Progenitor cell of endocrine pancreas (in vitro differentiated cells): ENCODE measurements around the gene F2RL1. TPM values are rescaled to one million over a fixed set of nuclear protein-coding genes. Genes with fewer than 3 reads are reported as not detected.

Source experiments
- DNase-seq: peaks from one replicate; pipeline ENCODE4 v3.0.0; 2021; ENCODE audit warnings: low spot score; ENCODE audit not compliant: unreplicated experiment
- H3K27ac Mint-ChIP-seq: 2 replicates; pipeline ENCODE4 v1.8.0; 2021; ENCODE audit warnings: mild to moderate bottlenecking, moderate library complexity, mixed read lengths
- H3K27me3 Mint-ChIP-seq: 2 replicates; pipeline ENCODE4 v1.8.0; 2021; ENCODE audit warnings: mixed read lengths
- H3K36me3 Mint-ChIP-seq: 2 replicates; pipeline ENCODE4 v1.8.0; 2022; ENCODE audit warnings: mixed read lengths; ENCODE audit not compliant: insufficient read depth
- H3K4me1 Mint-ChIP-seq: 2 replicates; pipeline ENCODE4 v1.8.0; 2021; ENCODE audit warnings: low read depth, mixed read lengths
- H3K4me3 Mint-ChIP-seq: 2 replicates; pipeline ENCODE4 v1.8.0; 2021; ENCODE audit warnings: low read depth, mild to moderate bottlenecking, moderate library complexity, mixed read lengths
- H3K9me3 Mint-ChIP-seq: 2 replicates; pipeline ENCODE4 v1.8.0; 2021; ENCODE audit warnings: low read depth, mixed read lengths
- CTCF ChIP-seq: fragments of 200-600 bp; sonication (generic); IDR thresholded peaks from one replicate; pipeline ENCODE4 v1.5.0; 2021; ENCODE audit warnings: antibody characterized with exemption, mild to moderate bottlenecking; ENCODE audit not compliant: unreplicated experiment
- total RNA-seq: library from RNA; stranded (reverse); gene quantifications from 2 replicates; pipeline ENCODE4 v1.2.1, GENCODE V29; 2021

F2RL1 gene
- total RNA-seq, 1 donor from 2014 or later = 6.5 TPM

GRCh38 chr5:76870046-76870445, 51.2 kb downstream of the F2RL1 start:
- TF ChIP-seq CTCF = no peak
- peaks cover 11% of the 10 kb centered on the region for H3K4me1 Mint-ChIP-seq
- no peak overlapping the region for H3K4me3 Mint-ChIP-seq
- no peak for DNase-seq
- no peaks in the 10 kb centered on the region for H3K9me3 Mint-ChIP-seq
- H3K27ac Mint-ChIP-seq = peak overlapping the region; percentile 38
- no peaks in the 10 kb centered on the region for H3K27me3 Mint-ChIP-seq
- no peaks in the 10 kb centered on the region for H3K36me3 Mint-ChIP-seq

- no peaks in the 10 kb centered on the region for H3K36me3 Mint-ChIP-seq
- no peaks in the 10 kb centered on the region for H3K27me3 Mint-ChIP-seq
- no peak for TF ChIP-seq CTCF
These were observed 55.3 kb downstream of the F2RL1 start for GRCh38 chr5:76874088-76874581.

More at GRCh38 chr5:76874088-76874581, 55.3 kb downstream of the F2RL1 start:
- no peak for DNase-seq
- H3K4me3 Mint-ChIP-seq = peak overlapping the region; percentile 30
- H3K27ac Mint-ChIP-seq = peak overlapping the region; percentile 67
- peaks cover 18% of the 10 kb centered on the region for H3K4me1 Mint-ChIP-seq
- no peaks in the 10 kb centered on the region for H3K9me3 Mint-ChIP-seq

Other genes with a start within 250 kb of the F2RL1 start
- 0.16 TPM in 1 of 2 replicates, not detected in the other for gene F2RL2, start 195.6 kb upstream of the F2RL1 start, total RNA-seq
- gene F2R, start 102.9 kb upstream of the F2RL1 start, total RNA-seq = 25.1 and 28.7 TPM in 2 replicates
- gene S100Z, start 31.0 kb downstream of the F2RL1 start, total RNA-seq = 1.2 and 1.7 TPM in 2 replicates
- 1.1 and 2.2 TPM in 2 replicates for gene CRHBP, start 134.0 kb downstream of the F2RL1 start, total RNA-seq
- 26.3 and 28.1 TPM in 2 replicates for gene AGGF1, start 211.4 kb downstream of the F2RL1 start, total RNA-seq